PFSK-1 (cell line): ENCODE measurements around the gene BCR.

Experiments
- FOXP2 ChIP-seq: optimal IDR thresholded peaks from 2 replicates; pipeline ENCODE3; 2011; ENCODE audit warnings: borderline replicate concordance, control low read depth, inconsistent platforms; ENCODE audit not compliant: insufficient read depth; ENCODE audit errors: extremely low read length, extremely low read depth
- POLR2AphosphoS5 ChIP-seq: IDR thresholded peaks from 2 replicates; pipeline ENCODE4 v1.6.1; 2012; ENCODE audit warnings: low read depth, mild to moderate bottlenecking, control low read depth, low read length, moderate library complexity
- SIN3A ChIP-seq: IDR thresholded peaks from 2 replicates; pipeline ENCODE4 v1.6.1; 2012; ENCODE audit warnings: mild to moderate bottlenecking, low read length, moderate library complexity, borderline replicate concordance; ENCODE audit not compliant: insufficient read depth
- TAF1 ChIP-seq: IDR thresholded peaks from 2 replicates; pipeline ENCODE4 v1.6.1; 2012; ENCODE audit warnings: low read length, control low read depth, borderline replicate concordance; ENCODE audit not compliant: insufficient read depth
- TF ChIP-seq, protein P1 (sequence below), 2 experiments: IDR thresholded peaks; 2 replicates each; pipeline versions ENCODE4 v1.6.1 to v1.8.0; 2011 to 2012; ENCODE audit warnings: low read depth in 2 of 2, low read length in 2 of 2, control low read depth in 1 of 2, inconsistent platforms in 1 of 2, mild to moderate bottlenecking in 1 of 2, moderate library complexity in 1 of 2; ENCODE audit not compliant: insufficient read depth in 1 of 2

DNA sequence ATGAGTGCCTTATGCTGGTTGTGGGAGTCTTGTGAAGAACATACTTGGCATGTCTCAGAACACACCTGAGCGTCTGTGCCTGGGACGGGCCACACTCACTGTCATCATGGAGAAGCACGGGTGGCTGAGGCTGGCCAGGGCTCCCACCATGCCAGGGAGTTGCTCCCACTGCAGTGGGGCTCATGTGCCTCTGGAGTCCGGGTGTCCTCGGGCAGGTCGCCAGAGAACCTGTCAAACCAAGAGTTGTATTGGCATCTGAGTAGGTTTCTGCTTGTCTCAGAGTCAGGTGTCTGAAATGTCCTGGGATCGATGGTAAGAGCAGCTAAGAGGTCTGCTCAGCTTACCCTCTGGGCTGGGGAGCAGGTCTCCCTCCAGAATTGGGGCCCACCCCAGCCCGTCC is 92.1 kb downstream of the BCR start:
- TF ChIP-seq POLR2AphosphoS5 (no peak), TAF1 (no peak), SIN3A (no peak), FOXP2 (no peak)
- TF ChIP-seq, protein P1, sequence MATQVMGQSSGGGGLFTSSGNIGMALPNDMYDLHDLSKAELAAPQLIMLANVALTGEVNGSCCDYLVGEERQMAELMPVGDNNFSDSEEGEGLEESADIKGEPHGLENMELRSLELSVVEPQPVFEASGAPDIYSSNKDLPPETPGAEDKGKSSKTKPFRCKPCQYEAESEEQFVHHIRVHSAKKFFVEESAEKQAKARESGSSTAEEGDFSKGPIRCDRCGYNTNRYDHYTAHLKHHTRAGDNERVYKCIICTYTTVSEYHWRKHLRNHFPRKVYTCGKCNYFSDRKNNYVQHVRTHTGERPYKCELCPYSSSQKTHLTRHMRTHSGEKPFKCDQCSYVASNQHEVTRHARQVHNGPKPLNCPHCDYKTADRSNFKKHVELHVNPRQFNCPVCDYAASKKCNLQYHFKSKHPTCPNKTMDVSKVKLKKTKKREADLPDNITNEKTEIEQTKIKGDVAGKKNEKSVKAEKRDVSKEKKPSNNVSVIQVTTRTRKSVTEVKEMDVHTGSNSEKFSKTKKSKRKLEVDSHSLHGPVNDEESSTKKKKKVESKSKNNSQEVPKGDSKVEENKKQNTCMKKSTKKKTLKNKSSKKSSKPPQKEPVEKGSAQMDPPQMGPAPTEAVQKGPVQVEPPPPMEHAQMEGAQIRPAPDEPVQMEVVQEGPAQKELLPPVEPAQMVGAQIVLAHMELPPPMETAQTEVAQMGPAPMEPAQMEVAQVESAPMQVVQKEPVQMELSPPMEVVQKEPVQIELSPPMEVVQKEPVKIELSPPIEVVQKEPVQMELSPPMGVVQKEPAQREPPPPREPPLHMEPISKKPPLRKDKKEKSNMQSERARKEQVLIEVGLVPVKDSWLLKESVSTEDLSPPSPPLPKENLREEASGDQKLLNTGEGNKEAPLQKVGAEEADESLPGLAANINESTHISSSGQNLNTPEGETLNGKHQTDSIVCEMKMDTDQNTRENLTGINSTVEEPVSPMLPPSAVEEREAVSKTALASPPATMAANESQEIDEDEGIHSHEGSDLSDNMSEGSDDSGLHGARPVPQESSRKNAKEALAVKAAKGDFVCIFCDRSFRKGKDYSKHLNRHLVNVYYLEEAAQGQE (IDR thresholded peaks at IDR 0.05; ENCODE audit: insufficient read depth in 1 of 2, low read depth in 2 of 2, low read length in 2 of 2), result no peak
